A549 (cell line): ENCODE results near the gene TIGD1.

Experiments used
- KDM1A ChIP-seq: fragments of 200-600 bp; sonication (generic); IDR thresholded peaks from 2 replicates; pipeline ENCODE4 v1.6.1; 2016; ENCODE audit warnings: low read depth, mild to moderate bottlenecking
- SMC3 ChIP-seq: fragments of >200 bp; sonication (Bioruptor Twin); formaldehyde crosslinking; IDR thresholded peaks from 3 replicates; pipeline ENCODE4 v1.6.1; 2018; ENCODE audit warnings: inconsistent platforms

DNA sequence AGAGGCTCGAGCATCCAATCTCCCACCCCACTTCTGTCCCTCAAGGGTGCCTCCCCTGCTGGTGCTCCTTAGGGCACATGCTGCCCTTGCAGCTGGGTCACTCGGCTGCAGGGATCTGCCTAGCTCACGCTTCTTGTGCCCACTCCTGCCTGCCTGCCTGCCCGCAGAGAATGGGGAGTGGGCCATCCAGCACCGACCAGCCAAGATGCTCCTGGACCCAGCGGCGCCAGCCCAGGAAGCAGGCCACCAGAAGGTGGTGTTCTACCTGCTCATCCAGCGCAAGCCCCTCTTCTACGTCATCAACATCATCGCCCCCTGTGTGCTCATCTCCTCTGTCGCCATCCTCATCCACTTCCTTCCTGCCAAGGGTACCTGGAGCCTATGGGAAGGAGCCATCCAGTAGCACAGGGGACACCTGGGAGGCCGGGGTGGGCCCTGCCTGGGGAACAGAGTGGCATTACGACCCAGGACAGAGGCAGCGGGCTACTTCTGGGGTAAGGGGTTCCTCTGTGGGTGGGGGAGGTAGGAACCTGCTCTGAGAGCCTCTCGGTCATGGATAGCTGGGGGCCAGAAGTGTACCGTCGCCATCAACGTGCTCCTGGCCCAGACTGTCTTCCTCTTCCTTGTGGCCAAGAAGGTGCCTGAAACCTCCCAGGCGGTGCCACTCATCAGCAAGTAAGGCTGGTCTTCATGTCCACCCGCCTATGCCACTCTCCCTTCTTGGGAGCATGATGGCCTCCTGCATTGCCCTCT lies 7.5 kb downstream of the TIGD1 start:
- no peak for TF ChIP-seq KDM1A
- no peak for TF ChIP-seq SMC3
